Loucy (cell line): Measurements from ENCODE around the gene SMYD1.

Experiments
- EZH2phosphoT487 ChIP-seq: fragments of 200-600 bp; IDR thresholded peaks from 2 replicates; pipeline ENCODE4 v1.6.1; 2018; ENCODE audit warnings: antibody characterized with exemption, mild to moderate bottlenecking, moderate library complexity, borderline replicate concordance
- TF ChIP-seq, protein P1 (sequence below): fragments of 200-600 bp; sonication (generic); conservative IDR thresholded peaks from 2 replicates; pipeline ENCODE4 v1.5.1; 2014; ENCODE audit warnings: mild to moderate bottlenecking, antibody characterized with exemption, low read length

DNA sequence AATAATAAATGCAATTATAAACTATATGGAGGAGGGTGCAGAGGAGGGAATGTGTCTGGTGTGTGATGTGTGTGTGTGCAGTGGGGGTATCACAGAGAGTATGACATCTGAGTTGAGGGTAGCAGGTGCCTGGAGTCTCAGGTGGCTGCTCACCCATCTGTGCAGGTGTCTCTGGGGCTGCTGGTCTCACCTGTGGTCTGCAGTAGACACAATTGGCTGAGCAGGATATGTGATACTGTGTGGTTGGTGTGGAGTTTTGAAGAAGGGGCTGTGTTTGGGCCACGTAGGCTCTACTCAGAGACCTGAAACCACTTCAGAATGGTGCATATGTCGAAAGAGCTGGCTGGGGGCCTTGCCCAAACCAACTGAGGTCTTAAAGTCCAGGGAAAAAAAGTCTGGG lies 43.2 kb downstream of the SMYD1 start:
- TF ChIP-seq, protein P1, sequence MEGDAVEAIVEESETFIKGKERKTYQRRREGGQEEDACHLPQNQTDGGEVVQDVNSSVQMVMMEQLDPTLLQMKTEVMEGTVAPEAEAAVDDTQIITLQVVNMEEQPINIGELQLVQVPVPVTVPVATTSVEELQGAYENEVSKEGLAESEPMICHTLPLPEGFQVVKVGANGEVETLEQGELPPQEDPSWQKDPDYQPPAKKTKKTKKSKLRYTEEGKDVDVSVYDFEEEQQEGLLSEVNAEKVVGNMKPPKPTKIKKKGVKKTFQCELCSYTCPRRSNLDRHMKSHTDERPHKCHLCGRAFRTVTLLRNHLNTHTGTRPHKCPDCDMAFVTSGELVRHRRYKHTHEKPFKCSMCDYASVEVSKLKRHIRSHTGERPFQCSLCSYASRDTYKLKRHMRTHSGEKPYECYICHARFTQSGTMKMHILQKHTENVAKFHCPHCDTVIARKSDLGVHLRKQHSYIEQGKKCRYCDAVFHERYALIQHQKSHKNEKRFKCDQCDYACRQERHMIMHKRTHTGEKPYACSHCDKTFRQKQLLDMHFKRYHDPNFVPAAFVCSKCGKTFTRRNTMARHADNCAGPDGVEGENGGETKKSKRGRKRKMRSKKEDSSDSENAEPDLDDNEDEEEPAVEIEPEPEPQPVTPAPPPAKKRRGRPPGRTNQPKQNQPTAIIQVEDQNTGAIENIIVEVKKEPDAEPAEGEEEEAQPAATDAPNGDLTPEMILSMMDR: no peak
- no peak for TF ChIP-seq EZH2phosphoT487
